NCI-H82 treated with DMSO at 0.1 percent for 48 hours (cell line): ENCODE measurements around the gene CKM.
"Not testable (repeated sequence)": the region's sequence is repeated elsewhere in the genome, so short reads cannot be mapped to it uniquely, and the experiment has no call there.

ENCODE experiments used
- DNase-seq: peaks from one replicate; lab custom pipeline; 2025; ENCODE audit not compliant: unreplicated experiment; lab: John Stamatoyannopoulos, UW

Gene CKM

GRCh38 chr19:45349430-45349941 is 26.8 kb upstream of the CKM start:
- no peak for DNase-seq

GRCh38 chr19:45349126-45349415 is 26.4 kb upstream of the CKM start:
- no peak for DNase-seq

- no peak for DNase-seq
Measured at GRCh38 chr19:45348367-45349125, 25.9 kb upstream of the CKM start.

- no peak for DNase-seq
Measured at GRCh38 chr19:45347570-45348366, 25.1 kb upstream of the CKM start.

- DNase-seq = no peak
Measured at GRCh38 chr19:45346449-45346848, 23.8 kb upstream of the CKM start.

- DNase-seq = no peak
Measured at GRCh38 chr19:45345506-45345860, 22.8 kb upstream of the CKM start.

- no peak for DNase-seq
Measured at GRCh38 chr19:45344621-45345505, 22.2 kb upstream of the CKM start.

GRCh38 chr19:45342911-45343310 is 20.2 kb upstream of the CKM start:
- DNase-seq = no peak

- DNase-seq = no peak
Measured at GRCh38 chr19:45340899-45341453, 18.3 kb upstream of the CKM start.

GRCh38 chr19:45340232-45340898 is 17.7 kb upstream of the CKM start, which contains the start of gene KLC3:
KLC3 (plus strand) TSS chr19:45340750; CDS start chr19:45345542, 4,792 bp downstream.
- no peak for DNase-seq

GRCh38 chr19:45339629-45340028 is 17.0 kb upstream of the CKM start:
- DNase-seq = no peak

GRCh38 chr19:45336696-45337251 is 14.1 kb upstream of the CKM start:
- DNase-seq = peak; percentile 51

GRCh38 chr19:45334881-45335280 is 12.2 kb upstream of the CKM start:
- not testable (repeated sequence) for DNase-seq

- DNase-seq = no peak
Measured at GRCh38 chr19:45333609-45334303, 11.1 kb upstream of the CKM start.

- DNase-seq = no peak
Measured at GRCh38 chr19:45331411-45331810, 8.7 kb upstream of the CKM start.

GRCh38 chr19:45327404-45328143 is 4.9 kb upstream of the CKM start:
- no peak for DNase-seq

- peak; percentile 45 for DNase-seq
Measured at GRCh38 chr19:45324349-45324907, 1.8 kb upstream of the CKM start.

- DNase-seq = no peak
Measured at GRCh38 chr19:45323671-45324081, 1.0 kb upstream of the CKM start.

GRCh38 chr19:45322311-45322710 is 364 bp downstream of the CKM start:
- DNase-seq = no peak
